Loucy (cell line): Measurements from ENCODE around the gene RPL26.

Experiments used
- CTCF ChIP-seq: fragments of 200-600 bp; sonication (generic); conservative IDR thresholded peaks from 2 replicates; pipeline ENCODE4 v1.5.1; 2014; ENCODE audit warnings: mild to moderate bottlenecking, antibody characterized with exemption, low read length
- EZH2phosphoT487 ChIP-seq: fragments of 200-600 bp; IDR thresholded peaks from 2 replicates; pipeline ENCODE4 v1.6.1; 2018; ENCODE audit warnings: antibody characterized with exemption, mild to moderate bottlenecking, moderate library complexity, borderline replicate concordance

- TF ChIP-seq CTCF (no peak), EZH2phosphoT487 (no peak)
These were observed 11.2 kb downstream of the RPL26 start for GRCh38 chr17:8371786-8372185.
